ENCODE data around the gene ABHD17C.

Gene ABHD17C

DNA sequence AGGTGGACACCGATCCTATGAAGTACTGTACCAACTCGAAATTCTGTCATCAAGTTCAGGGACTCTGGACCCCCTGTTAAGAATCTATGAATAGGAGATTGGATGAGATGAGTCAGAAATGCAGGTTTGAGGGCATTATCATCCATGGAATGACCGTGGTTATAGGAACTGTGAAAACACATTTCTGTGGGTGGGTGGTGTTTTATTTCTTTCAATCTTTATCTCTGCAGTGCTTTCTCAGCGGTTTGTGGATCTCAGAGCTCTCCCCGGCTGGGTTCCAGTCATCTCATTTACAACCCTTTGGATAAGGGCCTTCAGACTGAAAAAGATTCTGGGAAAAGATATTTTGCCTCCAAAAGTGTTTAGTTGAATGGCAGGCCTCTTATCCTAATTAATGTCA is 5.4 kb upstream of the ABHD17C start:
- no peak for DNase-seq (ENCODE audit: low read depth in 2 of 2)

DNA sequence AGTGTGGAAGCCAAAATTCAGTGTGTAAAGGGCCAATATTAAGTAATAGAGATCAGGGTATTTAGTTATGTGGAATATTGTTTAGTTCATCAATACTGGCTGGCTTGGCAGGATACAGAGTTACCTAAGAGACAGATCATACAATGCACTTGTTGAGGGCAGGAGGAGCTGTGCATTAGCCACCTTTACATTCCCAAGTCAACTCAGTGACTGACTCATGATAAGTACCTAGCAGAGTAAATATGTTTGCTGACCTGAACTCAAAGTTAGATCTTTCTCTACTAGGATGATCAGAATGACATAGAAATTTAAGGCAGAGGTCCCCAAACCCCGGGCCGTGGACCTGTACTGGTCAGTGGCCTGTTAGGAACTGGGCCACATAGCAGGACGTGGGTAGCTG is 3.5 kb upstream of the ABHD17C start:
- no peak for DNase-seq (ENCODE audit: low read depth in 2 of 2)

DNA sequence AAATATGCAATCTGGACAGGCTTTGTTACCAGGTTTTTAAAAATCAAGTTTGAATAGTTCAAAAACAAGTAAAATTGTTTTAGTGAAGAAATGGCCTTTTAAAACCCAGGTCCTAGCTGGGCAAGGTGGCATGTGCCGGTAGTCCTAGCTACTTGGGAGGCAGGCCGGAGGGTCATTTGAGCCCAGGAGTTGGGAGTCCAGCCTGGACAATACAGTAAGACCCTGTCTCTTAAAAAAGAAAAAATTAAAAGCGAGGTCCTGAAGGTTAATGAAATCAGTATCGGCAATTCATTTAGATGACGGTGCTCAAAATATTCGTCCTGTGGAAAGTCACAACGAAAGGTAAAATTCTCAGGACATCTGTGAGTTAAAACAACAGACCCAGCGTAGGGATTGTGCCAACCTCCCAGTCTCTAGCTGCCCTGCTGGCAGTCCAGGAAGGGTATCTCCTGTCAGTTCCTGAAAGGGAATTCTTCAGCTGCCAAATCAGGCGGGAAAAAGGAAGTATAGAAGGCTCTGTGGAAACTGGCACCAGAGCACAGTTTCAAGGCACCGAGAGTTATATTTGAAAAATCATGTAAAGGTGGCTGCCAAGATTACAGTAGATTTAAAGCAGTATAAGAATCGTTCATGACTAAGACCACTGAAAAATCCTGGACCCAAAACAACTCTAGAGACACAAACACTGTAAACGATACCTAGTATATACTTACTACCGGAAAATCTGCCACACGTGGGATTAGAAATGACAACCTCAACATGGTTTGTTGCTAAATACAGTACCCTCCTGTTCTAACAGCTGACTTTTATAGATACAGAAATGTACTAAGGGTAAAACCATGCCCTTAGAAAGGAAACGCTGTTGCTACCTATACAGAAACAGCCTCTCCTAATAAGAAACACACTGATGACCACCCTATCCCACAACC is 1.2 kb upstream of the ABHD17C start:
- DNase-seq (ENCODE audit: low read depth in 2 of 2) = no peak

DNA sequence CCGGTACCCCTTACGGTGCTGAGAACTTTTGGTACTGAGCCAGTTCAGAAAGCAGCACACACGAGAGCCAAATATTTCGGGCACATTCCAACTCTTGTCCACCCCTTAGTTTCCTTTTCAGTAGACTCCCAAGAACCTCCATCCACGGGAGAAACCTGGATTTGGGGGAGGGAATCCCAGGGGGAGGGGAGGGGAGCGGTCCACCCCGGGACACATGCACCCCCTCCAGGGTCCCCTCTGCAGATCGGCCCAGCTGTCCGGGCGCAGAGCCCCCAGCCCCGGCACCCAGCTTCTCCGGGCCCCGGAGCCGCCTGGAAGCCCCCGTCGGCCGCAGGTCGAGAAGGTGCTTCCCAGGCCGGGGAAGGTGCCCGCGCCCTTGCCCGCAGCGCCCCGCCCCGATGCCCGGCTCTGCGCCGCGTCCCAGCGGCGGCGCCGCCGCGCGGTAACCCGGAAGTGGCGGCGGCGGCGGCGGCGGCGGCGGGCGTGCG is 455 bp upstream of the ABHD17C start:
- no peak for DNase-seq (ENCODE audit: low read depth in 2 of 2)

DNA sequence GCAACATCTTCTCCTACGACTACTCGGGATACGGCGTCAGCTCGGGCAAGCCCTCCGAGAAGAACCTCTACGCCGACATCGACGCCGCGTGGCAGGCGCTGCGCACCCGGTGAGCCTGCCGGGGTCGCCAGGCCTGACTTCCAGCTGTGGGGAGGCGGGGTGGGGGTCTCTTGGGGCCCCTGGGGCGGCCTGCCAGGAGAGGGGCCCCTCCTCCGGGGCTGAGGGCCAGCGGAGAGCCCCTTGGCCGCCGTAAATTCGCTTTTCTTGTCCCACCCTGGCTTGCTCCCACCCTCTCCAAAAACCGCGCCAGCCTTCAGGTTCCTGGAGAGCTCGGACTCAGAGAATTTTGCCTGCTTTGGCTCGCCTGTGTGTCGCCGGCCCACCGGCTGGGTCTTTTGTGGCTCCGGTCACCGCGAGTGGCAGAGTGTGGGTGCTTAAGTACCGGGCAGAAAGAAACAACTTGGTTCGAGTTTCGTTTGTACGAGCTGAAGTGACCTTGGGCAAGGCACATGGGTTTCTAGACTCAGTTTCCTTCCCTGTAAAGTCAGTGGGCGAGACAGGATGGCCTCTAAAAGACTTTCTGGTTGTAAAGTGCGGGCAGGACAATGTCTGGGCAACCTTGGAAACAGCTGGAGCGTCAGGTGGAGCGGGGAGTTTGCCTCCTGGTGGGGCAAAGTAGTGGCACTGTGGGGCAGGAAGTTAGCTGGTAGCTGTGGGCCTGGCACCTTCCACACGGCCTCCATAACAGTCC is 976 bp downstream of the ABHD17C start:
- no peak for DNase-seq (ENCODE audit: low read depth in 2 of 2)

DNA sequence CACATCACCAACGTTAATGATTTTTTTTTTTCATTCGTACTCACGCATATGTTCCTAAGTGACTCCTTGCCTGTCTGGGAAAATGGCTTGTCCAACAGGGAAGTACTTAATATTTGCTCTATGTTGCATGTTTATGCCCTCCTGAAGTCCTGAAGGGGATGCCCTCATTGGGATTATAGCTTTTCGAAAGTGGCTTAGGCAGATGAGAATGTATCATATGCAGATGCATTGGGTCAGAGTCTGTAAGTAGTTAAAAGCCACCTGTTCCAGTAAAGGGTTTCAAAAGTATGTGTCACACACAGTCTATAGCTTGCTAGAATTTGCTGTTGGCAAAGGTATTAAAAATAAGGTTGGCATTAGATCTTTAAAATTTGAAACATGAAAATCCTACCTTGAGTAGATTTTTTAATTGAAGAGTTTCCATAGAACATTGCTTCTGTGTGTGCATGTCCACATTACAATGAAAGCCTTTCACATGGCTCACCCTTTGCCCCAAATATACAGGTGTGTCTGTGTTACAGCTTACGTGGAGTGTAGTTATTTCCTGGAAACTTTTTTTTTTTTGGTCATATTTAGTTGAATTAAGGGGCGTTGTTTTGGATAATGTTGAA is 2.1 kb downstream of the ABHD17C start:
- DNase-seq (ENCODE audit: low read depth in 2 of 2) = no peak

DNA sequence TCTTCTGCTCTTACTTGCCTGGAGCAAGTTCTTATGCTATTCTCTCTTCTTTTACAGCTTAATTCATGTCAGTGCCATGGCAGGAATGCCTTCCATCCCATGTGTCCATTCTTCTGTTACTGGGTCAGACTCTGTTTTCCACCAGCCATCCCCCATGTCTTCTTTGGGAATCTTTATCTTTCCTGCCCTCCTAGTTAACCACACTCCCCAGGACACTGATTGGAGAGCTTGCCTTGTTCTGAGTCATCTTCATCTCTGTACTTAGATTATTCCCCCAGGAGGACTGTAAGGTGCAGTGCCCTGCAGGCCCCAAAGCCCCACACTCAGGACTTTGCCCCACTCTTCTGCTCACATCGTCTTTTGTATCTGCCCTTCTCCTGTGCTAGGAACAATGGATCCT is 3.6 kb downstream of the ABHD17C start:
- no peak for DNase-seq (ENCODE audit: low read depth in 2 of 2)

DNA sequence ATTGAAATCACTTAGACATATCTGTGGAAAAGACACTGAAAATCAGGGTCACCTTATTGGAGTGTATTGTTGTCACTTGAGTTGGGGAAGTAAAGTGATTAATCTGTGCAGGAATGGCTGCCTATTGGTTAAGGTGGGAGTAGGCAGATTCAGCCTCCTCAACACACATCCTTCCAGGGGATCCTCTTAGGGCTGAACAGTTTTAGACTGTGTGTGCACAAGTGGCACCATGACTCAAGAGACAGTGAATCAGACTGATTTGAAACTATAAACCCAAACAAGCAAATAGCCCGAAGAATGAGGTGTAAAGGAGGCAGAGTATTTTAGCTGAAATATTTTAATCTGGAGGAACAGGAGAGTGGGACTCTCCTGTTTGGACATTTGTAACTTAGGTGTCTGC is 4.9 kb downstream of the ABHD17C start:
- no peak for DNase-seq (ENCODE audit: low read depth in 2 of 2)

DNA sequence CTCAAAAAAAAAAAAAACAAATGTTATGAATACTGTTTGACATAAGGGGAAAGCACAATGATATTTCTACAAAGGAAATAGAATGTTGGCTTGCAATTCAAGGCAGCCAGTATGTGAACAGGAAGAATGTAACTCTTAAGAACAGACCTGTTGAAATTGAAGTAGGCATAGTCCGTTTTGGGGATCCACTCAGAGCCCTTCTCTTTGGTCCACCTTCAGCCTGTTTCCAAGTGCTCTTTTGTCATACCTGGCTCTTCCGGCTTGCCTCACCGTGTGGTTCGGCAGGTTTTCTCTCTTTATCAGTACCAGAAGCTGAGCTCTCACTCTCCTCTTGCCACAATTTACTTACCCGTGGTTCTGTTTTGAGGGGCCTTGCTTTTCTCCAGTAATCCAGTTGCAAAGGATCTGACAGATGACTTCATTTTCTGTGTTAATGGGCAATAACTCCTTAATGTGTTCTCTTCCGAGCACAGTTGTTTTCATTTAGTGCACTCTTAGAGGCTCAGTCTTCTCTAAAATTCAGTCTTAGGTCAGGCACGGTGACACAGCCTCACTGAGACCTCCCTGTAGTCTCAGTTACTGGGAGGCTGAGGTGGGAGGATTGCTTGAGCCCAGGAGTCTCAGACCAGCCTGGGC is 6.7 kb downstream of the ABHD17C start:
- DNase-seq (ENCODE audit: low read depth in 2 of 2) = no peak

DNA sequence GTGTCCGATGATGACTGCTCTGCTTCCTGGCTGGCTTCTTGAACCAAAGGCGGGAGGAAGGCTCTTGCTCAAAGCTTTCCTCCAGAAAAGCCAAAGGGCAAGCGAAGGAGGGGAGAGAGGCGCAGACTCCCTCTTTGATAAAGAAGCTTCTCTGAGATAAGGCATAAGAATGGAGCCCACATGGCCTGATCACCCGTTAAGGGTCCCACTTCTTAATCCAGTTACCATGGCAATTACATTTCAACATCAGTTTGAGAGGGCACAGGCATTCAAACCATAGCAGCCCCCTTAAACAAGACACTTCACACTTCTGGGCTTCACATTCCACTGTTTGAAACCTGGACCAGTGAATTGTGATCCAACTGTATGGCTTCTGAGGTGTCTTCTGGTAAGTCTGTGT is 8.0 kb downstream of the ABHD17C start:
- no peak for DNase-seq (ENCODE audit: low read depth in 2 of 2)

DNA sequence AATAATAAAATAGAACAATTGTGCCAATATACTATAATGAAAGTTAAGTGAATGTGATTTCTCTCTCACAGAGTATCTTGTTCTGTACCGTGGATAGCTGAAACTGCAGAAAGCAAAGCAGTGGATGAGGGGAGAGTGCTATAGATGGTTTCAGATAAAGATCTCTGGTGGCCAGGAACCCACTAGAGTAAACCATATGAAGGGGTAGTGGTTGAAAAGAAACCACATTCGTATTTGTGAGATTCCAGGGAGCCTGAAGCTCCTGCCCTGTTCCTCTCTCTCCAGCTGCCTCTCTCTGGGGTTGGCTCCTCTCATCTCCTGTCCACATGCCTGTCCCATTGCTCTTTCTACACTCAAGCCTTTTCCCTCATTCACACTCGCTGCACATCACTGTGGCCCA is 8.9 kb downstream of the ABHD17C start:
- DNase-seq (ENCODE audit: low read depth in 2 of 2) = no peak

DNA sequence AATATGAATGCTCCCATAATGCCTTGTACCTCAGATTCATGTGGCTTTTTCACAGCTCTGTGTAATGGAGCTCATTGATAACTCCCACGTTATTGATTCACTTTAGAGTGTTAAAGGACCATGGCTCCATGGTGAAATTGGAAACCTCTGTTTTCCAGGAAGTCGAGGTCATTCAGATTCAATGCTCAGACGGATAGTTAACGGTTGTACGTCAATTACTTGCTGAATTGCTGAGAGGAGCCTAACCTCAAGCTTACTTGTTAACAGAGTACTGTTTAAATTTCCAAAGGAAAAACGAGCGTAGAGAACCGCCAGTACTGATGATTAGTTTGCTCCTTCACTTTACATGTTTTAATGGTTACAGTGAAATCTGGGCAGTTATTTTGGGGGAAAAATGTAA is 11.1 kb downstream of the ABHD17C start:
- no peak for DNase-seq (ENCODE audit: low read depth in 2 of 2)

DNA sequence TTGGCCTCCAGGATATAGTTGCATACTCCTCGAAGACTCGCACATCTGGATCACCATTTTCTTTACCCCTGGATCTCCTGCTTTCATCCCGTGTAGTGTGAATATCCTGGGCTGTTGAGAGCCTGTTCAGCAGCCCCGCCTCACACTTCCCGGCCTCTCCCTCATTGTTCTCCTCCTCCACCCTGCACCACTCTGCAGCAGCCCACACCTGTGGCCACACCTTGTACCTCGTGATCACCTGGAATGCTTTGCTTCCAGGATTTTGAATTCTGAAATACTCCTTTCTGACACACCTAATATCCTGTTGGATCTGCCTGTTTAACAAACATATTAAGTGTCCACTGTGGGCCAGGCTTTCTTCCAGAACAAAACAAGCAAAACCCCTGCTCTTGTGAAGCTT is 14.4 kb downstream of the ABHD17C start:
- DNase-seq (ENCODE audit: low read depth in 2 of 2) = no peak

DNA sequence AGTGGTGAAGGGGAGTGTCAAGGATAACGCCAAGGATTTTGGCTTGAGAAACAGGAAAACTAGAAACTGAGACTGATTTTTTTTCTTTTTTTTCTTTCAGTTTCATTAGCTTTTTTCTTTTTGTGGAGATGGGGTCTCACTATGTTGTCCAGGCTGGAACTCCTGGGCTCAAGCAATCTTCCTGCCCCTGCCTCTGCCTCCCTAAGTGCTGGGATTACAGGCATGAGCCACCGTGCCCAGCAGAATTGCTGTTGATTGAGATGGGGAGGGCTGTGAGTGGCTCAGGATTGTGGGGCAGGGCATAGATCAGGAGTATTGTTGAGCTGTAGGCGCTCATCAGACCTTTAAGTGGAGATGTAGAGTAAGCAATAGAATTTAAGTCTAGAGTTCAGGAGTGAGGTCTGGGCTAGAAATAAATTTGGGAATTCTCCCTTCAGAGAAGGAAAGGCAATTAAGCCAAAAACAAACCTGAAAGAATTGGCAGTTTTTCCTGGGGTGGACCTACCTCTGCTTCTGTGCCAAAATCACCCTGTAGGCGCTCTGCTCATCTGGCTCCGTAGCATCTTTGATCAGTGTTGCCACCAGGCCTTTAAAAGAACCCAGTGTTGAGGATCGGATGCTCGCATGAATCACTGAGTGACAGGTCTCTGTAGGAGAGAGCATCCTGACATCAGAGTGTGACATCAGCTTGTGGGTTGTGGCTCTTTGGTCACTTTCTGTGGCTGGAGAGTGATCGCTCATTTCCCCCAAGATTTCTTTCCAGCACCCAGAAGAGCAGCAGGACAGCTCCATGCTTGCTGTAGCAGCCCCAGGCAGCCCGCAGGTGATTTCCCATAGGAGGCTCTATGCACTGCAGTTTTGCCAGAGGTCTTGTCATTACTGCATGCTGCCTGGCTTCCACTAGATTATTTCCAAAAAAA is 15.8 kb downstream of the ABHD17C start:
- DNase-seq (ENCODE audit: low read depth in 2 of 2) = peak; percentile 32 to 54

DNA sequence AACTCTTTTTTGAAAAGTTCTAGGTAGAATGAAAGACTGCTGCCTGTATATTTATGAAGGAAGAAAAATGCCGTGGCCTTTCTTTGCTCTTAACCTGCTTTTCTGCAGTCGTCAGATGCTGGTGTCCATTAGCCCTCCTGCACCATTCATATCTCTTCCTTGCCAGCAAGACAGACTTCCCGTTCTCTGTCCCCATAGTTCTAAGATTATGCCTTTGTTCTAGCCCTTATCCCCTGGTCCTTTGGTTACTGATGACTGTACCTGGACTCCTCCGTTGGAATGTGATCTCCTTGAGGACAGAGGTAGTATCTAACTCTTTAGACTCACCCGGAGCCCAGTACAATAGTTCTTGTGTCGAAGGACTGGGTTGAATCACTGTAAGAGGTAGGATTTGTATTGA is 16.8 kb downstream of the ABHD17C start:
- no peak for DNase-seq (ENCODE audit: low read depth in 2 of 2)

DNA sequence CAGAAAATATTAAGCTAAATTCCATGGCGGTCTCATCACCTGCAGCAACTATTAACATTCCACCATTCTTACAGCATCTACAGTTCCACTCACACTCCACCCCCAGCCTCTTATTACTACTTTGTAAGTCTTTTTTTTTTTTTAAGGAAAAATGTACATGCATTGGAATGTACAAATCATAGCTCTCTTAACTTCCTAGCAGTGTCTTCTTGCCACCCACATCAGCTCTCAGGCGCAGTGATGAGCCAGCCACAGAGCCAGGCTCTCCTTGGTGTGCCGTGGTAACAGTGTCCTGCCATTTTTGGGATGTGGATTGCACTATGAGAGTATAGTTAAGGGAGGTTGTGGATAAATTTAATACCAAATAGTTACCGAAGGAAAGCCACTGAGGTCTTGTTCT is 17.8 kb downstream of the ABHD17C start:
- no peak for DNase-seq (ENCODE audit: low read depth in 2 of 2)

DNA sequence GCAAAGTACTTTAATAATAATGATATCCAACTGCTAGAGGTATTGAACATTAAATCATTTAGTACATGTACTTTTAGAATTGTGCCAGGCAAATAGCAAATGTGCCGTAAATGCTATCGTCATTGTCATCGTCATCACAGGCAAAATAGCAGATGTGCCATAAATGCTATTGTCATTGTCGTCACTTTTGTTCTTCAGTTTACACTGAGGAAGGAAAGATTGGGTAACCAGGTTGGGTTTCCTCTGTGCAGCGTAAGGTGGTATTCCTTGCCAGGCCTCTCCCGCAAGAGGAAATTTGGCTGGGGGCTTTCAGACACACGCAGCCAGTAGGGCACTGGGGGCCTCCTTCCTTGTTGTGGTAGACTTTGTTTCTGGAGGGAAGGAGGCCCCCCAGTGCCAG is 26.4 kb downstream of the ABHD17C start:
- no peak for DNase-seq (ENCODE audit: low read depth in 2 of 2)

DNA sequence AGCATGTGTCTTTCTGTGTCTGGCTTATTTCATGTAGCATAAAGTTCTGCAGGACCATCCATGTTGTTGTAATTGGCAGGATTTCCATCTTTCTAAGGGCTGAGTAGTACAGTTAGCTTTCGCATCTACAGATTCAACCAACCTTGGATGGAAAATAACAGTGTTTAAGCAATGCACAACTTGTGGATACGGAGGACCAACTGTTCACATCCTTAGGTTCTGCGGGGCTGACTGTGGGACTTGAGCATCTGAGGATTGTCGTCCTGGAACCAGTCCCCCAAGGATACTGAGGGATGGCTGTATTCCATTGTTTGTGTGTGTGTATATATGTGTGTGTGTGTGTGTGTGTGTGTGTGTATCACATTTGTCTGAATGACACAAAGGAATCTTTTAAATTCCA is 27.7 kb downstream of the ABHD17C start:
- no peak for DNase-seq (ENCODE audit: low read depth in 2 of 2)

DNA sequence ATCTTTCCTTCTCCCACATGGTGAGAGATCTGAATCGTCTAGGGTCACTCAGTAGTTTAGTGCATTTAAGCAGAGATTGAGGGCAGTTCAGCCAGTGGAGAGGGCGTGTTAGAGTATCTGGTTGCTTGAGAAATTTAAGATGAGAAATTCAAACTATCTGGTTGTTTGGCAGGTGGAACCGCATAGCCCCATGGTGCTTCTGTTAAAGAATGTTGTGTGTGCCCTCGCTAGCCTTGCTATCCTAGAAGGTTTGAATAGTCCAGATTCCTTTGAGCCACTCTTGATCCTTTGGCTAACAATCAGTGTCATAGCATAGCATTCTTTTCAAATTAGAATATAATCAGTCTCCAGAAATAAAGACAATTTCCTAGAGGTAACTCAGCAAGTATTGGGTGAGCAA is 32.1 kb downstream of the ABHD17C start:
- DNase-seq (ENCODE audit: low read depth in 2 of 2) = no peak

DNA sequence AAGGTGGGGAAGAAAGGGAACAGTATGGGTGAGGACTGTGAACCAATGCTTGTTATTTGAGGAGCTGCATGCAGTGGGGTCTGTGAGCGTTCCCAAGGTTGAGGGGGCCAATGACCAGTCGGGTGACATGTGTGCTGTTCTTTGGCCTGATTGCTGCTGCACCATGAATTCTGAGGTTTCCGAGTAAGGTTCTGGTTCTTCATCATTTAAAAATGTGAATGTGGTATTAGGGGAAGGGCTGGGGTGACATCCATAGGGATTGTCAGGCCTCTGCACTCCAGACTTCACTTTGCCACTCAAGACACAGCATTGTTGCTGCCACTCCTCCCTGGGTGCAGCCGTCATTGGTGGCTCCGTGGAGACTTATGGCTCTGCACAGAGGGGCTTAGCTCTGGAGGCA is 32.5 kb downstream of the ABHD17C start:
- no peak for DNase-seq (ENCODE audit: low read depth in 2 of 2)

DNA sequence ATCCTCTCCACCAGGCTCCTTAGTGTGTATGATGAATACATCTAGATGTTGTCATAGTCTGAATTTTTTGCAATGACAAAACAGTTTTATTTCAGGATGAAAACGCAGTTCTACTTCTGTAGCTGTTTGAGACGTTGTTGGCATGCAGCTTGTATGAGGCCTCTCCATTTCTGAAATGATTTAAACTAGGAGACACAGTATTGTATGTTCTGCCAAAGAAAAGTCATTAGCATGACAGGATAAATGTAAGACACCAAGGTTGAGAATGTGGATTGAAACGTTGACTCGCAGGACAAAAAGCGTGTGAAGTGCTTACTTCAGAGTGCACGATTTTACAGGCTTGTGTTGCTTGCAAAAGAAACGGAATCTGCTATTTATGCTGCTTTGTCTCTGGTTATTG is 35.3 kb downstream of the ABHD17C start:
- DNase-seq (ENCODE audit: low read depth in 2 of 2) = no peak

Data from stimulated activated CD8-positive, alpha-beta memory T cell treated with anti-CD3 and anti-CD28 coated beads, Interleukin-2, amount 100 ng/mL, for 48 hours (primary cell).